ENCODE measurements around the gene MRM1.
"Not testable (repeated sequence)": the region's sequence is repeated elsewhere in the genome, so short reads cannot be mapped to it uniquely, and the experiment has no call there.

The MRM1 gene

DNA sequence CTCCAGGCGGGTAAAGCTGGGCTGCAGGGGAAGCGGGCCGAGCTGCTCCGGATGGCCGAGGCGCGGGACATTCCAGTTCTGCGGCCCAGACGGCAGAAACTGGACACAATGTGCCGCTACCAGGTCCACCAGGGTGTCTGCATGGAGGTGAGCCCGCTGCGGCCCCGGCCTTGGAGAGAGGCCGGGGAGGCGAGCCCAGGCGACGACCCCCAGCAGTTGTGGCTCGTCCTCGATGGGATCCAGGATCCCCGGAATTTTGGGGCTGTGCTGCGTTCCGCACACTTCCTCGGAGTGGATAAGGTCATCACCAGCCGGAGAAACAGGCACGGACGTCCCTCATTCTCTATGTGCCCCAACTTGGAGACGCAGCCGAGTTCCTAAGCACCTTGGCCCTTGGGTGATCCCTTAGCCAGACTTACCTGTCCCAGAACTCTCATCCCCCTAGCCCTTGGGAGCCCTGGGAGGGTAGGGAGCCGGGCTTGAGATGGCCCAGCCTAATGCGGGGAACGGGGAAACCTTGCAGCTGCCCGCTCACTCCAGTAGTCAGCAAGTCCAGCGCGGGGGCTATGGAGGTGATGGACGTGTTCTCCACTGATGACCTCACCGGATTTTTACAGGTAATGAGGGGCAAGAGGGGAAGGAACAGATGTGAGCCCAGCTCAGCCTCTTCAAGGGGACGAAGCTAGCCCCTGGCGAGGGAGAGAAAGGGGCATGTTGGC is 806 bp downstream of the MRM1 start:
- no peak for DNase-seq

DNA sequence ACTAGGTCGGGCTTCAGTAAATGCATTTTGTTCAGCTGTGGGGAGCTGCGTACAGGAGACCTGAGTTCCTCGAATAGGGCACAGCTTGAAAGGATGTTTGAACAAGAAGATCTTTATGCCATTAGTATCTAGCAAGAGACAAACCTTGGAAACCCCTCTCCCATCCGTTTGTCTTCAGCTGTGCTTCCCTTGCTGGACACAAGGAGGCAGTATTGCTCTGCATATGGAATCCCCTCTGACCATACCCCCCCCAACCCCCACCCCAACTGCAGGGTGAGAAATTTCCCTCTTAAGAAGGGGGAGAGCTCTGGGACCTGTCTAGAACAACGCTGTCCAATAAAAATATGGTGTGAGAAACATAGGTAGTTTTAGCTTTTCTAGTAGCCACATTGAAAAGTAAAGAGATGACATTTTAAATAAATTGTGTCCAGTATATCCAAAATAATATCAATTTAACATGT is 1.6 kb downstream of the MRM1 start:
- DNase-seq: no peak

DNA sequence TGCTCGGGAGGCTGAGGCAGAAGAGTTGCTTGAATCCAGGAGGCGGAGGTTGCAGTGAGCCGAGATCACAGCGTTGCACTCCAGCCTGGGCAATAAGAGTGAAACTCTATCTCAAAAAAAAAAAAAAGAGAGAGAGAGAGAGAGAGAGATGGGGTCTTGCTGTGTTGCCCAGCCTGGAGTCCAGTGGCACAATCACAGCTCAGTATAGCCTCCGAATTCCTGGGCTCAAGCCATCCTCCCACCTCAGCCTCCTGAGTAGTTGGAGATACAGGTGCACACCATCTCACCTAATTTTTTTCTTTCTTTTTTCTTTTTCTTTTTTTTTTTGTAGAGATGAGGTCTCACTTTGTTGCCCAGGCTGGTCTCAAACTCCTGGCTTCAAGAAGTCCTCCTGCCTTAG is 3.6 kb downstream of the MRM1 start:
- DNase-seq: not testable (repeated sequence)

DNA sequence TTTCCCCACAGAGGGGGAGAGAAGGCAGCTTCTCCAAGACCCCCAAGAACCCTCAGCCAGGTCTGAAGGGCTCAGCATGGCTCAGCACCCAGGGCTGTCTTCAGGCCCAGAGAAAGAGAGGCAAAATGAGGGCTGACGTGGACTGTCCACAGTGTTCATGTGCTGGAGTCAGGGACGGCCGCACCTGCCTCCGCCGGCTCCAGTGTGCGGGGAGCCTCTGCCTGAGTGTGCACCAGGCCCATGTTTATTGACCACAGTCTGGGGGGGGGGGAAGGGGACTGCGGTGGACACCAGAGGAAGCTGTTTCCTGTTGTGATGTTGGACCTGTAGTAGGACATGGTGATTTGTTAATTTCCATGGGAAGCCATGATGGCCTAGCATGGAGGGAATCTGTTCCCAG is 6.9 kb downstream of the MRM1 start:
- DNase-seq: peak; percentile 13

DNA sequence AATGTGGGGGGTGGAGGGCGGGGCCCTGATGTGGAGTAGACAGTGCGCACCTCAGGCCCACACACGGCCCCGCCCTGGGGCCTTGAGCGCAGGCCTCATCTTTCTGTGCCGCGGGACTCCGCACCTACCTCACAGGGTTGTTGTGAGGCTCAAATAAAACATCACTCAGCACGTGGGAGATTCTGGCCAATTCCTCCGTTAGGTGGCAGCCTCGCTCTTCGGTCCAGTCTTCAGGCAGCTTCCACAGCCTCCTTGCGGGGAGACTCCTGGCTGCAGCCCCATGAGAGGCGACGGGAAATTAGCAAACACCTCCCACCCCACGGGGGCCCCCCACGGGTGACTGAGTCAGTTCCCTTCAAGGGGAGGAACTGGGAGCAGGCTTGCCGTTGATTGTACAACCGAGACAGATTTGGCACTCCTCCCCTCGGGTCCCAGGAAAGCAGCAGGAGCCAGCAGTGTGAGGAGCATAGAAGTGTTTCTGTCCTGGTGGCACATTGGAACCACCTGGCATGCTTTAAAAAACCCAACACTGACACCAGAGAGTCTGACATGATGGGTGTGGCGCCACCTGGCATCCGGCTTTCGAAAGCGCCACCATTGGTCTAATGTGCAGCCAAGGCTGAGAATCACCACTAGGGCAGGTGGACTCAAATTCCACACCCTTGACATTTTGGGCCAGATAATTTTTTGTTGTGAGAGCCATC is 7.6 kb downstream of the MRM1 start:
- DNase-seq: peak; percentile 62

DNA sequence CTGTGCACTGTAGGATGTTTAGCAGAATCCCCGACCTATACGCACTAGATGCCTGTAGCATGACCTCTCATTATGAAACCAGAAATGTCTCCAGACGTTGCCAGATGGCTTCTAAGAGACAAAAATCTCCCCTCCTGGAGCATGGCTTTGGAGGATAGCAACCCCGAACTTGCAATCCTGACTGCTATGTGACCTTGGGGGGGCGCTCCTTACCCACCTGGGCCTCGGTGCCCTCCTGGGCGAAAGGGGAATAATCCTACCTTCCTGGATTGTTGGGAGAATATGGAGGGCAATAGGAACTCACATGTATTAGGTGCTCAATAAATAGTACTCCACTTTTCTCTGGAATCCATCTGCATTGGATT is 8.1 kb downstream of the MRM1 start:
- DNase-seq: no peak

DNA sequence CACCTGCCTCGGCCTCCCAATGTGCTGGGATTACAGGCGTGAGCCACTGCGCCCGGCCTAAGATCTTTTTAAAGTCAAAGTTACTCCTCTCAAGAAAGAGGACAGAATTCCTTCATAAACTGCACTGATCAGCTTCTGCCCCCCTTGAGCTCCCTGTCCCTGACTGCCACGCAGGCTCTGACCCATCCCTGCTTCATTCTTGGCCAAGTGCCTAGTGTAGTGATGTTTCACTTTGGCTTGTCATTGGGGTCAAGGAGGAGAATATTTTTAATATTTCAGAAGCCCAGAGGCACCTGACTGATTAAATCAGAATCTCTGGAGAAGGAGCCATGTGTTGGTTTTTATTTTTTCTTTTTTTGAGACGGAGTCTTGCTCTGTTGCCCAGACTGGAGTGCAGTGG is 9.1 kb downstream of the MRM1 start:
- DNase-seq: no peak

DNA sequence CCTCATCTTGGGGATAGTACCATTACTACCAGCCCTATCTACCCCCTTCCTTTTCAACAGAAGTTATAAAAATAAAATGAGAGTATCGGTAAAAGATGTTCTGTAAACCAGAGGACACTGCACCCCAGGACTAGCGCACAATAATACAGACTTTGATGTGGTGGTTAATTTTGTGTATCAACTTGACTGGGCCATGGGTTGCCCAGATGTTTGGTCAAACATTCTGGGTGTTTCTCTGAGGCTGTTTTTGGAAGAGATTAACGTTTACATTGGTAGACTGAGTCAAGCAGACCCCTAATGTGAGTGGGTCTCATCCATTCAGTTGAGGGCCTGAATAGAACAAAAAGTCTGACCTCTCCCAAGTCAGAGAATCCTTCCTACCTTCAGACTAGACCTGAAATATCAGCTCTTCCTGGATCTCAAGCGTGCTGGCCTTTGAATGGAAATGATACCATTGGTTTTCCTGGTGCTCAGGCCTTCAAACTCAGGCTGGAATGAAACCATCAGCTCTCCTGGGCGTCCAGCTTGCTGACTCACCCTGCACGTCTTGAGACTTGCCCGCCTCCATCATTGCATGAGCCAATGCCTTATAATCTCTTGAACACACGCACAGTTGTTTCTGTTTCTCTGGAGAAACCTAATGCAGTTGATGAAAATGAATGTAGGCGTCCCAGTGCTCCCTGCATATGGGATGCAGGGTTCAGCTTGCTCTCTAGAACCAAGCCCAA is 10.1 kb downstream of the MRM1 start:
- no peak for DNase-seq

DNA sequence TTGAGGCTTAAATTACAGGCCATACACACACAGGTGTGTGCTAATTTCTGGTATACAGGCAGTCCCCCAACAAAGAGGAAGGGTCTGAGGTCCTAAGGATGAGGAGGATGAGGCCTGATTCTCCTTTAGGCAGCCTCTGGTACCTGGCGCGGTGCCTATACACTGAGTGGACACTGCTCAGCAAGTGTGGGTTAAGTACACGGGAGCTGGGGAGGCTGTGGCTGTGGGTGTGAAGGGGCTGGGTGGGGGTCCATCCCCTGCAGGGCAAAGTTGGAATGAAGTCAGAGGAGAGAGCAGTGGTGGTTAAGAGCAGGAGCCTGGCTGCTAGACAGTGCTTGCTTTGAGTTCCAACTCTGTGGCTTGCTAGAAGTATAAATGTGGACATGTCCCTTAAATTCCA is 10.9 kb downstream of the MRM1 start:
- no peak for DNase-seq

DNA sequence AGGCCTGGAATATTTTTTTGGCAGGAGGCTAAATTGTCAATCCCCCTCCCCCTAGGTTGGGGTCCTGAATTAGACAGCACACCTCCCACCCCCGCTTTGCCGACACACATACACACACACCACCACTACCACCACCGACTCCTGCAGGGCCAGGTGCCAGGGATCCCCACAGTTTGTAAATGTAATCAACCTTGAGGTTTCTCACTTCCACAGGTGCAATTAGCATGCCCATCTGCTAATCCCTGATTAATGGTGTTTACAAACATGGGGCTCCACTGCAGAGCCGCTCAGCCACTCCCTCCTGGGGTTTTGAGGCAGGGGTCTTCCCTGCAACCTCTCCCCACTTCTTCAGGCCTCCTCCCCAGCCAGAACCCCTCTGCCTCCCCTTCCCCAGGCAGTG is 11.8 kb downstream of the MRM1 start:
- DNase-seq: no peak

DNA sequence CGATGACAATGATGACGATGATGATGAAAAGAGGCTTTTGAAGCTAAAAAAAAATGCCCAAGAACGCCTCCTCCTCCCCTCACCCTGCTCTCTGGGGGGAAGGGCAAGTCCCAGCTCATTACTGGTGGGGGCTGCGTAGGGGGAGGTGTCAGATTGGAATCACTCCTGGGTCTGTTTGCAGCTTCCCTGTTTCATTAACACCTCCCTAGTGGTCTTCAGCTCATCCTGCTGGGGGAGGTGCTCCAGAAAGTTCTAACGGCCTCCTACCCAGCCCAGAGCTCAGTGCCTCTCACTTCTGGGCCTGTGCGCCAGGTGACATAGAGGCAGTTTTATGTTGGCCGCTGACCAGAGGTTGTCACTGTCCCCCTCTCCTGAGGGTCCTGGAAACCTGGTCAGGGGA is 12.7 kb downstream of the MRM1 start:
- DNase-seq: no peak

DNA sequence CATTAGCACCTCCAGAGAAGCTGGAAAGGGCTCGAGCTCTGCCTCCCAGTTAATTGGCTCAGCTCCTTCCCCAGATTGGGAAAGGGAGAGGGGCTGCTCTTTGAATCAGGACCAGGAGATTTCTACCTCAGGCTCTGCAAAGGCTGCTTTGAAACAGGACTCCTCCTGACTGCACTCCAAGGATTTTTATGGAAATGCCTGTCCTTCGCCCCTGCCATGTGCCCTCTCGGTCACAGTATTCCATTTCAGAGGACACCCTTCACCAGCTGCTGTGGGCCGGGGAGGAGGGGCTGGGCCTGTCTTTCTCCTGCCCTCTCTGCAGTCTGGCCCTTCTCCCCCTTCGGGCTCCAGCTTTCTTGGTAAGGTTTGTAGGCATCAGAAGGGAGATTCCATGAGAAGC is 13.6 kb downstream of the MRM1 start:
- DNase-seq: no peak

DNA sequence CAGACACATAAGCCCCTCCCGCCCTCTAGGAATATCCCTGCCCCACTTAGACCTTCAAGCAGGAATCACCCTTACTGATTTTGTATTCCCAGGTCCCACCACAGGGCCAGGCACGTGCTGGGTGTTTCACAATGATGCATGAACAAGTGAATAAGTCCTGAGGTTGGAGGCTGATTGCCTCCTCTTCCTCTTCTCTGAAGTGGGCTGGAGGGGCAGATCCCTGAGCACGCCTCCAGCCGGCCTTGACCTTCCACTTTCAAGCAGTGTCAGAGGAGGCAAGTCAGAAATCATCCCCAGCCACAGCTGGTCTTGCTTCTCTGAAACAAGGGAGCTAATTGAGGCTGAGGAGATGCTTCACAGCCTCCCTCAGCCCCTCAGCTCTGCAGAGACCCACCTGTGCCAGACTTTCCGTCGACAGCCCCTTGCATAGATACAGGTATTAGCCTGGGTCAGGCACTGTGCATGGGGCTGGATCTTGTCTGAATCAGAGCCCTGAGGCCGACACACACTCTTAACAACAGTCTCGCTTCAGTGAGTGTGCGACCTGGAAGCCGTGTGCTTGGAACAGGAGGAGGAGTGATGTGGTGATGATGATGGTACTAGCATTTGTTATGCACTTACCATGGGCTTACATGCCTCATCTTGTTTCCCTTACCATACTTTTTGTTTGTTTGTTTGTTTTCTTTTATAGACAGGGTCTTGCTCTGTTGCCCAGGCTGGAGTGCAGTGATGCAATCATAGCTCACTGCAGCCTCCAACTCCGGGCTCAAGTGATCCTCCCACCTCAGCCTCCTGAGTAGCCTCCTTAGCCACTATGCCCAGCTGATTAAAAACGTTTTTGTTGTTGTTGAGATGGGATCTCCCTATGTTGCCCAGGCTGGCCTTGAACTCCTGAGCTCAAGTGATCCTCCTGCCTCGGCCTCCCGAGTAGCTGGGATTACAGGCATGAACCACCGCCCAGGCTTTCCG is 15.0 kb downstream of the MRM1 start:
- DNase-seq: no peak

DNA sequence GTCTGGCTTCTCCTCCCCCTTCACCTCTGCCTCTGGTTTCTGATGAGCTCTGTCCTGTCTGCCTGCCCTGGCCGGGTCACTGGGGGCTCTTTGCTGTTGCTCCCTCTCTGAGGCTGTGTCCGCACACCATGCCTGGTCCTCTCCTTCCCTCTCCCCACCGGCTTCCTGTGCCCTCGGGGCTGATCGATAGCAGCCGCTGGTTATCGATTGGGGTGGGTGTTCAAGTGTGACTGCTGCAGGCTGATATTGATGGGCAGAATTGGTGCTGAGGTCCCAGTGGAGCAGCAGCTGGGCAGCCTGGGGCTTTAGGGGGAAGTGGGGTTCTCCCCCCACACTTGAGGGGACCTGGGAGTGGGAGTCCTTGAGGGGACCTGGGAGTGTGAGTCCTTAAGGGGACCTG is 16.4 kb downstream of the MRM1 start:
- DNase-seq: no peak

DNA sequence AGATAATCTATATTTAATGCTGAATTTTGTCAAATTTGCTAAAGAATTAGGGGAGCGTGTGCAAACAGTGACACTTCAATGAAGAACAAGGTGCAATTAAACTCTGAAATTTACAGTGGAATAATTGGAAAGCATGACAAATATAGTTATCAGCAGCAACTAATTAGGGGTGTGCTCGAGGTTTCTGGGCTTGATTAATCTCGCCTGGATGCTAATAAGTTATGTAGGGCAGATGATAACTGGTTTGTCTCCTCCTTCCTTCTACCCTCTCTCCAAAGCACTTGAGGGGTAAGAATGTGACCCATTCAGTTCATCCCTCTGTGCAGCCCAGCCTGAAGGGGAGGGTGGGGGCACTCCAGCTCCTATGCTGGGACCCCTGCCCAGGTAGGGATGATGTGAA is 21.9 kb downstream of the MRM1 start:
- DNase-seq: no peak

DNA sequence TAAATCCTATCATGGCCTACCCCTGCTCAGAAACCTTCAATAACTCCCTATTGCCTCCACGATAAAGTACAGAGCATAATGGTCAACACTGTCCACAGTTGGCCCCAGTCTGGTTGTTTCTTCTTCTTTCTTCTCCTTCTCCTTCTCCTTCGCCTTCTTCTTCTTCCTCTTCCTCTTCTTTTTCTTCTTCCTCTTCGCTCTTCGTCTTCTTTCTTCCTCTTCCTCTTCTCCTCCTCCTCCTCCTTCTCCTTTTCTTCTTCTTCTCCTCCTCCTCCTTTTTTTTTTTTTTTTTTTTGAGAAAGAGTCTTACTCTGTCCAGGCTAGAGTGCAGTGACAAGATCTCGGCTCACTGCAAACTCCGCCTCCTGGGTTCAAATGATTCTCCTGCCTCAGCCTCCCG is 23.8 kb downstream of the MRM1 start:
- no peak for DNase-seq

DNA sequence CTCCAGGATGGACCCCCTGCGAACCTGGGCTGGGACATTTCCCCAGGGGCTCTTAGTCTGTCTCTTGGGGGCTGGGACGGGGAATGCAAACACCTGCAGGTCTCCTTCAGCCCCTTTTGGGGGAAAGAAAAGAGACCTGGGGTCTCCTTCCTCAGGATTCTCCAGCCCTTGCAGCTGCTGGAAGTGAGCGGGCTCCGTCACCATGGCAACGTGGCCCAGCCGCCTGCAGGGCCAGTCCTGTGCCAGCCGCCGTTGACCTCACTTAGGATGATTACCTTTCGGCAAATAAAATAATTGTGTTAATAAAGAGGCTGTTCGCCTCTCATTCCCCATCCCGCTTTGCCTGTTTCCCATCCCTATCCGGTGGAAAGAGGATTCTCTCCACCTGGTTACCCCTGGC is 25.7 kb downstream of the MRM1 start:
- DNase-seq: peak; percentile 17

DNA sequence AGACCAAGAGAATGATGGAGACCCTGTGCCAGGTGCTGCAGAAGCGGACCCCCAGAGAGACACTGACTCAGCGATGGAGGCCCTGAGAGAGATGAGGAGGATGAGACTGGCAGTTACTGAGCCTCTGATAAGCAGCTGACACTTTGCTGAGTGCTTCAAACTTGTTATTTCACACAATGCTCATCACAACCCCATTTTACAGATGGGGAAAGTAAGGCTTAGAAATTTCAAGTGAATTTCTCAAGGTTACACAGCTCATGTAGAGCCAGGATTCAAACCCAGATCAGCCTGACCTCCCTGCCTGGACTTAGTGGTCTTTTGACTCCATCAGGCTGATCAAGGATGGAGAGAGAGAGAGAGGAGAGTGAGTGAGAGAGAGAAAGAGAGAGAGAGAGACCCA is 27.2 kb downstream of the MRM1 start:
- no peak for DNase-seq

DNA sequence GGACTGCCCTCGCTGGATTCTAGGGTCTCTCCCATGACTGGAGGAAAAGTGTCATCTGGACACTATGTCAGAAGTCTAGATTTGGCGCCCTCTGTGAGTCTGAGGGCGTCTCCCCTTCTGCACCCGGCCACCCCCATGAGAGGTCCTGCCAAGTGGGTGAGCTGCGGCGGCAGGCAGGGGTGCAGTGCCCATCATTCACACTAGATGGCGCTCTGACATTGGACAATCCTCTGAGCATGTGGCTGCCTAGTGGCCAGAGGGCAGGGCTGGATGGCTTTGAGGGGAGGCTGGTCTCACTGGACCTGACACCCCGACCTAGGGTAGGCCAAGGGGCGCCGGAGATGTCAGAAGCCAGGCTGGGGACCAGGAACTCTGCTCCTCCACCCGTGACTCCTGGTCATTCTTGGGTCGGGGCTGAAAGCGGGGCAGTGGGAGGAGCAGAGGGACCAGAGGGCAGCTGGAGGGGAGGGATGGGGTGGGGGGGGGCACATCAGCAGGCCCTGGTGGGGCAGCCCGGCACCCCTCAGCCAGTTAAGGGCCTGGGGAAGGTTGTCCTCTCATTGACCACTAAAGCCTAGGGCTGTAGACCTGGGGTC is 28.0 kb downstream of the MRM1 start:
- DNase-seq: peak; percentile 29

DNA sequence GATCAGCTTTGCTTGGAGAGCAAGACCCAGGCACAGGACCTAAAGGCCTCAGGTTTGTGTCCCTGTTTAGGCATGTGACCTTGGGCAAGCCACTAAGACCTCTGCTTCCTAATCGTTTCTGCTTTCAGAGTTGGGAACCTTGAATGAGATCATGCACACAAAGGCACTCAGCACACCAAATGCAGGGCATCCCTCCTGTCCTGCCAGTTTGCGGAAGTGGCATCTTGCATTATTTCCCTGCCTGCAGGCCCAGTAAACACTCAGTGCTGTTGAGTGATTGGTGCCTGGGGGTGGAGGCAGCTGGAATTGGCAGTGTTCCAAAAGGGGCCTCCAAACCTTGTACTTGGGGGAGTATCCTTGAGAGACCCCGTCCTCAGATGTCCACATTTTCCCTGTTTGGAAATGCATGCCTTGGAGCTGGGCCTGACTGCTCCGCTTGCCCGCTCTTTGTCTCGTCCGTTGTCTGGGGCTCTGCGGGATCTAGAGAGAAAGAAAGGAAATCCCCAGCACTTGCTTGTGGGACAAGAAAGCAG is 28.7 kb downstream of the MRM1 start:
- no peak for DNase-seq

DNA sequence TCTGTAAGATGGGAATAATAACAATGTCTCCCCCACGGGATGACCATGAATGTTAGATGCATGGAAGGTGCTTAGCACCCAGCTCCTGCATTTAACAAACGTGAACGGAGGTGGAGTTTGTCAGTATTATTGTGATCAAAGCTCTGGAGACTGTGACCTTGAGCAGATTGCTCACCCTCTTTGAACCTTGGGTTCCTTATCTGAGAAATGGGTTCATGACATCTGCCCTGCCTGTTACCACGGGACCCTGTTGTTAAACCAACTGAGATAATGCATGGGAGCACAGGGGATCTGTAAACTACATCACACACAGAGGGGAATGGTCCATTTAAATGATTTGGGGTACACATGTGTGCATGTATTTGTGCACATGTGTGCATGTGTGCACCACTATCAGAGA is 29.6 kb downstream of the MRM1 start:
- DNase-seq: no peak
